Measurements from ENCODE around the gene PIWIL1.

The PIWIL1 gene

GRCh38 chr12:130375296-130376287 lies 37.9 kb downstream of the PIWIL1 start:
- DNase-seq = no peak

GRCh38 chr12:130382818-130383217 lies 45.1 kb downstream of the PIWIL1 start:
- DNase-seq = no peak

GRCh38 chr12:130384234-130384633 lies 46.5 kb downstream of the PIWIL1 start:
- no peak for DNase-seq

- no peak for DNase-seq
These were observed 47.5 kb downstream of the PIWIL1 start for GRCh38 chr12:130385193-130385592.

GRCh38 chr12:130391186-130391585 lies 53.5 kb downstream of the PIWIL1 start:
- no peak for DNase-seq

- no peak for DNase-seq
These were observed 57.2 kb downstream of the PIWIL1 start for GRCh38 chr12:130394906-130395305.

- DNase-seq = no peak
These were observed 59.0 kb downstream of the PIWIL1 start for GRCh38 chr12:130396667-130397066.

GRCh38 chr12:130398100-130398848 lies 60.6 kb downstream of the PIWIL1 start:
- no peak for DNase-seq

- DNase-seq = no peak
These were observed 64.0 kb downstream of the PIWIL1 start for GRCh38 chr12:130401703-130402102.

GRCh38 chr12:130405332-130405731 lies 67.6 kb downstream of the PIWIL1 start:
- no peak for DNase-seq

GRCh38 chr12:130412384-130412783 lies 74.7 kb downstream of the PIWIL1 start:
- DNase-seq = no peak

- no peak for DNase-seq
These were observed 76.2 kb downstream of the PIWIL1 start for GRCh38 chr12:130413909-130414308.

- DNase-seq = no peak
These were observed 76.7 kb downstream of the PIWIL1 start for GRCh38 chr12:130414381-130414780.

- no peak for DNase-seq
These were observed 80.6 kb downstream of the PIWIL1 start for GRCh38 chr12:130418251-130418650.

- no peak for DNase-seq
These were observed 81.4 kb downstream of the PIWIL1 start for GRCh38 chr12:130419116-130419515.

- no peak for DNase-seq
These were observed 82.4 kb downstream of the PIWIL1 start for GRCh38 chr12:130420071-130420470.

- DNase-seq = no peak
These were observed 84.2 kb downstream of the PIWIL1 start for GRCh38 chr12:130421896-130422295.

Data from GF-D8 (cell line).